GM12878 (cell line): Measurements from ENCODE around the gene METTL8. TPM values are rescaled to one million over a fixed set of nuclear protein-coding genes. Genes with fewer than 3 reads are reported as not detected.

Experiments
- ATAC-seq: fragments of 200-7000 bp; cut with Tn5 transposase; 3 replicates; pipeline ENCODE4 v1.9.1; 2020; ENCODE audit warnings: mild to moderate bottlenecking, moderate library complexity
- BruUV-seq: library from RNA; stranded (reverse); fragments of 400-500 nt; replicated peaks from 2 replicates; lab custom pipeline; 2021; lab: Mats Ljungman, UMichigan
- CTCF ChIA-PET: fragments of 300-600 bp; sonication (Branson Sonifier 250); formaldehyde crosslinking; extraction: SDS; loops from one replicate; lab custom pipeline; 2021; ENCODE audit warnings: inconsistent platforms; lab: Yijun Ruan, JAX
- POLR2A ChIA-PET: fragments of 350-600 bp; formaldehyde crosslinking; extraction: SDS; loops from one replicate; lab custom pipeline; 2021; ENCODE audit warnings: inconsistent platforms; lab: Charles Lee
- RAD21 ChIA-PET: fragments of 300-600 bp; sonication (Branson Sonifier 250); formaldehyde crosslinking; loops from one replicate; lab custom pipeline; 2023; ENCODE audit warnings: antibody characterized with exemption; ENCODE audit not compliant: unreplicated experiment; lab: Charles Lee
- SMC1A ChIA-PET: fragments of 300-600 bp; sonication (Branson Sonifier 250); formaldehyde crosslinking; loops from one replicate; lab custom pipeline; 2023; ENCODE audit not compliant: unreplicated experiment, uncharacterized antibody; lab: Charles Lee
- DNase-seq: peaks from one replicate; pipeline ENCODE4 v3.0.0-alpha.2; 2011; ENCODE audit warnings: low read depth, low spot score
- FAIRE-seq: peaks from 3 replicates; lab custom pipeline; 2011; peaks lifted over from hg19 to GRCh38; lab: Jason Lieb, UNC
- H2AFZ ChIP-seq: 2 replicates; pipeline ENCODE4 v1.6.0; 2011; ENCODE audit warnings: low read depth, low read length, control low read depth; ENCODE audit not compliant: control insufficient read depth
- H3K27ac ChIP-seq: 2 replicates; pipeline ENCODE4 v1.5.1; 2011; ENCODE audit warnings: control low read depth; ENCODE audit not compliant: control insufficient read depth, insufficient read depth
- H3K27me3 ChIP-seq, 2 experiments: replicated peaks in 1 of 2; 2 replicates each; pipeline versions ENCODE4 v1.6.0 to v1.6.1; 2011; ENCODE audit warnings: low read length in 1 of 2; ENCODE audit not compliant: control insufficient read depth in 2 of 2, insufficient read depth in 2 of 2
- H3K36me3 ChIP-seq, 2 experiments: 2 replicates each; pipeline ENCODE4 v1.5.1; 2011; ENCODE audit warnings: low read length in 1 of 2; ENCODE audit not compliant: control insufficient read depth in 2 of 2, insufficient read depth in 2 of 2
- H3K4me1 ChIP-seq: 2 replicates; pipeline ENCODE4 v1.6.1; 2011; ENCODE audit warnings: mild to moderate bottlenecking, low read length, moderate library complexity, mixed read lengths; ENCODE audit not compliant: control insufficient read depth, insufficient read depth
- H3K4me2 ChIP-seq: 2 replicates; pipeline ENCODE4 v1.6.0; 2011; ENCODE audit warnings: control low read depth; ENCODE audit not compliant: control insufficient read depth, insufficient read depth
- H3K4me3 ChIP-seq: fragments of 200-600 bp; sonication (generic); 2 replicates; pipeline ENCODE4 v1.5.1; 2016
- H3K79me2 ChIP-seq: 2 replicates; pipeline ENCODE4 v1.6.0; 2011; ENCODE audit warnings: low read length; ENCODE audit not compliant: control insufficient read depth, insufficient read depth
- H3K9ac ChIP-seq: 2 replicates; pipeline ENCODE4 v1.8.0; 2011; ENCODE audit warnings: low read length, control low read depth, mixed read lengths; ENCODE audit not compliant: control insufficient read depth, insufficient read depth
- H3K9me3 ChIP-seq: replicated peaks from 3 replicates; pipeline ENCODE4 v1.5.1; 2011; ENCODE audit warnings: mild to moderate bottlenecking, low read length; ENCODE audit not compliant: control insufficient read depth, insufficient read depth
- H4K20me1 ChIP-seq: 2 replicates; pipeline ENCODE4 v1.6.0; 2011; ENCODE audit not compliant: control insufficient read depth, insufficient read depth
- ATF7 ChIP-seq: fragments of 450-650 bp; IDR thresholded peaks from 2 replicates; pipeline ENCODE4 v1.6.1; 2016; ENCODE audit warnings: low read depth, mild to moderate bottlenecking
- CBX3 ChIP-seq: fragments of 200-600 bp; sonication (generic); IDR thresholded peaks from 2 replicates; pipeline ENCODE4 v1.6.1; 2016; ENCODE audit warnings: low read depth, borderline replicate concordance
- NR2F1 ChIP-seq: fragments of 450-650 bp; conservative IDR thresholded peaks from 2 replicates; pipeline ENCODE4 v1.6.1; 2017; ENCODE audit warnings: mild to moderate bottlenecking
- PAX8 ChIP-seq: fragments of 450-650 bp; IDR thresholded peaks from 2 replicates; pipeline ENCODE4 v1.6.1; 2017; ENCODE audit warnings: mild to moderate bottlenecking, moderate library complexity
- ZZZ3 ChIP-seq: IDR thresholded peaks from 2 replicates; pipeline ENCODE4 v1.6.1; 2011; ENCODE audit warnings: low read depth; ENCODE audit not compliant: control insufficient read depth, insufficient read length
- WGBS: methylation state at CpG from one replicate; pipeline ENCODE4 v1.1.6; 2016; ENCODE audit warnings: low lambda C conversion rate; ENCODE audit not compliant: insufficient replicate concordance, insufficient coverage; ENCODE audit errors: missing lambda C conversion rate; 5-methylcytosine and 5-hydroxymethylcytosine counted together
- in situ Hi-C: fragments of 300-500 bp; cut with MboI; formaldehyde crosslinking; loops from 9 replicates; pipeline ENCODE4 v1.14.3; 2018; ENCODE audit warnings: mixed read lengths
- intact Hi-C: fragments of 100-400 bp; cut with micrococcal nuclease; formaldehyde crosslinking; loops from one replicate; pipeline ENCODE4 v1.14.2; 2022; ENCODE audit not compliant: unreplicated experiment
- polyA plus RNA-seq, 11 experiments: library from polyadenylated mRNA; depleted of rRNA in 4 of 11; unstranded in 6 of 11; stranded (reverse) in 5 of 11; fragments of >200 nt; fragmentation: Nextera tagmentation in 4 of 11; fragmentation: Illumina TruSeq in 1 of 11; extraction: Ambion mirVana in 4 of 11; extraction: Trizol in 1 of 11; gene quantifications; 1 replicate in 1 of 11; 2 replicates in 10 of 11; pipeline versions ENCODE4 v1.2.1 to v1.2.3, GENCODE V29; 2011 to 2016; ENCODE audit warnings: inconsistent platforms in 2 of 11, missing spikeins in 2 of 11, low read depth in 1 of 11
- total RNA-seq, 4 experiments: library from RNA; depleted of rRNA in 3 of 4; stranded (reverse); fragments of >200 nt in 3 of 4; fragmentation: Illumina TruSeq in 1 of 4; extraction: Trizol in 1 of 4; gene quantifications; 2 replicates each; pipeline versions ENCODE4 v1.2.1 to v1.2.3, GENCODE V29; 2013 to 2021
- TF ChIP-seq, protein P1 (sequence below): fragments of 450-650 bp; IDR thresholded peaks from 2 replicates; pipeline ENCODE4 v1.6.1; 2018; ENCODE audit warnings: borderline replicate concordance, mild to moderate bottlenecking; ENCODE audit not compliant: partially characterized antibody
- TF ChIP-seq, protein P2 (sequence below): fragments of 450-650 bp; formaldehyde crosslinking; IDR thresholded peaks from 2 replicates; pipeline ENCODE4 v1.5.0; 2022; ENCODE audit warnings: mild to moderate bottlenecking, missing genetic modification characterization

The METTL8 gene
- total and polyA plus RNA-seq, 10 of the 15 experiments (the other 5 are each of a cell fraction or from before 2014, with no cell fraction given), result 30.8 to 96.3 (median 51.5) TPM

- ChIA-PET RAD21 (no interaction called here), POLR2A (interaction anchor here (1.0 kb wide), 1 partner anchor 69 kb away, joined by 3 read pairs; no protein-coding TSS in a partner anchor), CTCF (interaction anchor here (0.7 kb wide), 1 partner anchor 251 kb away, joined by 3 read pairs; no protein-coding TSS in a partner anchor), SMC1A (interaction anchor here (0.7 to 1.2 kb wide), 6 partner anchors 10 to 1392 kb away, joined by 3 to 4 read pairs (median 3); no protein-coding TSS in a partner anchor)
- H3K9me3 ChIP-seq, result peaks cover 5% of the 10 kb centered on the region; the same call in 2 of the 3 replicates
- BruUV-seq, result no TSS peak
- H3K27me3 ChIP-seq, result no peaks in the 10 kb centered on the region
- no peak overlapping the region for H3K4me3 ChIP-seq
- ATAC-seq, result no peak
- no peak for FAIRE-seq
- H3K4me2 ChIP-seq, result no peak overlapping the region
- intact Hi-C loops, result no loop called here
- peaks cover 2 to 23% of the 10 kb centered on the region in 2 experiments for H3K36me3 ChIP-seq
- no peak overlapping the region for H2AFZ ChIP-seq
- H3K4me1 ChIP-seq, result no peaks in the 10 kb centered on the region
- TF ChIP-seq PAX8 (no peak), ATF7 (peak; percentile 71), ZZZ3 (no peak)
- H3K27ac ChIP-seq, result no peak overlapping the region
- DNase-seq, result no peak
- H3K79me2 ChIP-seq, result no peaks in the 10 kb centered on the region; the same call in none of the 2 replicates
- H4K20me1 ChIP-seq, result no peaks in the 10 kb centered on the region
- in situ Hi-C loops, result no loop called here
- H3K9ac ChIP-seq, result no peak overlapping the region
These were observed 25.7 kb upstream of the METTL8 start for GRCh38 chr2:171459498-171459897.

DNA sequence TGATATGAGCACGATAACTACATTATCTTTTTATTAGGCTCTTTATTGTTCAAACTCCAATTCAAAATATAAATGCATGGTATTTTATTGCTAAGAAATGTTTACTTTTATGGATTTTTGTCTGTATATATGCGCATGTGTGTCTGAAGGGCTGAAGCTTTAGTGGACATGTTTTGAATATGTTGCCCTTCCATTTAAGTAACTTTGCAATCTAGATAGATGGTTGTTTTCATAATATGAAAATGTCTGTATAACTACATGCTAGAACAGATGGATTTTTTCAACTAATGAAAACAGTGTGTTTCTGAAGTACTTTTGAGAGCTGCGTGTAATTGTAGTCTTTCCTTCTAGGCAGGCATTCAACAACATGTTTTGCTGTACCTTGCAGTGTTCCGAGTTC, 19.0 kb upstream of the METTL8 start:
- H3K79me2 ChIP-seq, result no peaks in the 10 kb centered on the region; the same call in none of the 2 replicates
- POLR2A ChIA-PET, result no interaction called here
- H3K27me3 ChIP-seq, result no peaks in the 10 kb centered on the region
- CTCF ChIA-PET, result interaction anchor here (0.7 kb wide), 1 partner anchor 69 kb away, joined by 3 read pairs; no protein-coding TSS in a partner anchor
- in situ Hi-C loops (no loop called here), intact Hi-C loops (no loop called here)
- H3K27ac ChIP-seq, result no peak overlapping the region
- peaks cover 2 to 12% of the 10 kb centered on the region in 2 experiments for H3K36me3 ChIP-seq
- no peak overlapping the region for H3K4me2 ChIP-seq
- DNase-seq (no peak), ATAC-seq (no peak), FAIRE-seq (no peak)
- no peak overlapping the region for H2AFZ ChIP-seq
- no peak overlapping the region for H3K4me3 ChIP-seq
- H4K20me1 ChIP-seq, result no peaks in the 10 kb centered on the region
- H3K9ac ChIP-seq, result no peak overlapping the region
- peaks cover 3% of the 10 kb centered on the region; the same call in 2 of the 3 replicates for H3K9me3 ChIP-seq
- RAD21 ChIA-PET, result interaction anchor here (0.9 to 1.4 kb wide), 2 partner anchors 36 to 57 kb away, joined by 3 to 5 read pairs; no protein-coding TSS in a partner anchor
- WGBS, result 95% methylated on average over 4 of the region's 4 CpGs
- SMC1A ChIA-PET, result interaction anchor here (0.6 to 1.7 kb wide), 4 partner anchors 14 to 367 kb away, joined by 3 to 5 read pairs (median 4); no protein-coding TSS in a partner anchor
- H3K4me1 ChIP-seq, result no peaks in the 10 kb centered on the region
- no TSS peak for BruUV-seq
- TF ChIP-seq NR2F1, result no peak
- TF ChIP-seq, protein P1, sequence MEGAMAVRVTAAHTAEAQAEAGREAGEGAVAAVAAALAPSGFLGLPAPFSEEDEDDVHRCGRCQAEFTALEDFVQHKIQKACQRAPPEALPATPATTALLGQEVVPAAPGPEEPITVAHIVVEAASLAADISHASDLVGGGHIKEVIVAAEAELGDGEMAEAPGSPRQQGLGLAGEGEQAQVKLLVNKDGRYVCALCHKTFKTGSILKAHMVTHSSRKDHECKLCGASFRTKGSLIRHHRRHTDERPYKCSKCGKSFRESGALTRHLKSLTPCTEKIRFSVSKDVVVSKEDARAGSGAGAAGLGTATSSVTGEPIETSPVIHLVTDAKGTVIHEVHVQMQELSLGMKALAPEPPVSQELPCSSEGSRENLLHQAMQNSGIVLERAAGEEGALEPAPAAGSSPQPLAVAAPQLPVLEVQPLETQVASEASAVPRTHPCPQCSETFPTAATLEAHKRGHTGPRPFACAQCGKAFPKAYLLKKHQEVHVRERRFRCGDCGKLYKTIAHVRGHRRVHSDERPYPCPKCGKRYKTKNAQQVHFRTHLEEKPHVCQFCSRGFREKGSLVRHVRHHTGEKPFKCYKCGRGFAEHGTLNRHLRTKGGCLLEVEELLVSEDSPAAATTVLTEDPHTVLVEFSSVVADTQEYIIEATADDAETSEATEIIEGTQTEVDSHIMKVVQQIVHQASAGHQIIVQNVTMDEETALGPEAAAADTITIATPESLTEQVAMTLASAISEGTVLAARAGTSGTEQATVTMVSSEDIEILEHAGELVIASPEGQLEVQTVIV, result no peak
- no peak for TF ChIP-seq CBX3
- TF ChIP-seq, protein P2, sequence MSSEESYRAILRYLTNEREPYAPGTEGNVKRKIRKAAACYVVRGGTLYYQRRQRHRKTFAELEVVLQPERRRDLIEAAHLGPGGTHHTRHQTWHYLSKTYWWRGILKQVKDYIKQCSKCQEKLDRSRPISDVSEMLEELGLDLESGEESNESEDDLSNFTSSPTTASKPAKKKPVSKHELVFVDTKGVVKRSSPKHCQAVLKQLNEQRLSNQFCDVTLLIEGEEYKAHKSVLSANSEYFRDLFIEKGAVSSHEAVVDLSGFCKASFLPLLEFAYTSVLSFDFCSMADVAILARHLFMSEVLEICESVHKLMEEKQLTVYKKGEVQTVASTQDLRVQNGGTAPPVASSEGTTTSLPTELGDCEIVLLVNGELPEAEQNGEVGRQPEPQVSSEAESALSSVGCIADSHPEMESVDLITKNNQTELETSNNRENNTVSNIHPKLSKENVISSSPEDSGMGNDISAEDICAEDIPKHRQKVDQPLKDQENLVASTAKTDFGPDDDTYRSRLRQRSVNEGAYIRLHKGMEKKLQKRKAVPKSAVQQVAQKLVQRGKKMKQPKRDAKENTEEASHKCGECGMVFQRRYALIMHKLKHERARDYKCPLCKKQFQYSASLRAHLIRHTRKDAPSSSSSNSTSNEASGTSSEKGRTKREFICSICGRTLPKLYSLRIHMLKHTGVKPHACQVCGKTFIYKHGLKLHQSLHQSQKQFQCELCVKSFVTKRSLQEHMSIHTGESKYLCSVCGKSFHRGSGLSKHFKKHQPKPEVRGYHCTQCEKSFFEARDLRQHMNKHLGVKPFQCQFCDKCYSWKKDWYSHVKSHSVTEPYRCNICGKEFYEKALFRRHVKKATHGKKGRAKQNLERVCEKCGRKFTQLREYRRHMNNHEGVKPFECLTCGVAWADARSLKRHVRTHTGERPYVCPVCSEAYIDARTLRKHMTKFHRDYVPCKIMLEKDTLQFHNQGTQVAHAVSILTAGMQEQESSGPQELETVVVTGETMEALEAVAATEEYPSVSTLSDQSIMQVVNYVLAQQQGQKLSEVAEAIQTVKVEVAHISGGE (CRISPR knock-in tag), result no peak
